SK-N-SH (cell line): ENCODE measurements around the gene SHANK1. TPM values are rescaled to one million over a fixed set of nuclear protein-coding genes. Genes with fewer than 3 reads are reported as not detected.

Experiments used
- CTCF ChIA-PET: fragments of 300-600, 350-600 bp; formaldehyde crosslinking; extraction: SDS; loops from one replicate; lab custom pipeline; 2021; lab: Yijun Ruan, JAX
- POLR2A ChIA-PET: fragments of 350-600 bp; sonication (Branson Sonifier 250); formaldehyde crosslinking; extraction: SDS; loops from one replicate; lab custom pipeline; 2020; ENCODE audit warnings: antibody characterized with exemption, inconsistent platforms; lab: Yijun Ruan, JAX
- DNase-seq: peaks from one replicate; pipeline ENCODE4 v3.0.0; 2012
- H2AFZ ChIP-seq: fragments of 200-600 bp; sonication (generic); 2 replicates; pipeline ENCODE4 v1.8.1; 2016; ENCODE audit warnings: antibody characterized with exemption, mild to moderate bottlenecking, low read depth
- H3F3A ChIP-seq: fragments of 200-600 bp; sonication (generic); replicated peaks from 2 replicates; pipeline ENCODE3; 2016; ENCODE audit warnings: antibody characterized with exemption, mild to moderate bottlenecking; ENCODE audit not compliant: insufficient read depth
- H3K27ac ChIP-seq, 2 experiments: fragments of 200-500 bp in 1 of 2; fragments of 200-600 bp in 1 of 2; sonication (Bioruptor generic) in 1 of 2; sonication (generic), shearing (Covaris generic) in 1 of 2; 2 replicates each; pipeline versions ENCODE4 v1.5.1 to v1.6.1; 2014 to 2016; ENCODE audit warnings: low read depth in 2 of 2, inconsistent platforms in 1 of 2, low read length in 1 of 2, mild to moderate bottlenecking in 1 of 2, mixed read lengths in 1 of 2
- H3K27me3 ChIP-seq: fragments of 200-600 bp; sonication (generic), shearing (Covaris generic); 2 replicates; pipeline ENCODE4 v1.6.1; 2016; ENCODE audit warnings: mixed run types; ENCODE audit not compliant: insufficient read depth
- H3K36me3 ChIP-seq, 2 experiments: fragments of 200-500 bp in 1 of 2; fragments of 200-600 bp in 1 of 2; sonication (Bioruptor generic) in 1 of 2; sonication (generic) in 1 of 2; replicated peaks in 1 of 2; 2 replicates each; pipeline versions ENCODE3 to v1.5.1; 2014 to 2016; ENCODE audit warnings: low read length in 1 of 2, mild to moderate bottlenecking in 1 of 2; ENCODE audit not compliant: insufficient read depth in 2 of 2, control insufficient read depth in 1 of 2
- H3K4me1 ChIP-seq, 2 experiments: fragments of 200-500 bp in 1 of 2; fragments of 200-600 bp in 1 of 2; sonication (Bioruptor generic) in 1 of 2; sonication (generic), shearing (Covaris generic) in 1 of 2; 2 replicates each; pipeline versions ENCODE4 v1.5.1 to v1.6.1; 2014 to 2016; ENCODE audit warnings: low read depth in 1 of 2, low read length in 1 of 2, mixed run types in 1 of 2; ENCODE audit not compliant: insufficient read depth in 2 of 2, control insufficient read depth in 1 of 2
- H3K4me2 ChIP-seq: fragments of 200-600 bp; sonication (generic), shearing (Covaris generic); 2 replicates; pipeline ENCODE4 v1.6.1; 2017; ENCODE audit warnings: mixed run types
- H3K4me3 ChIP-seq, 2 experiments: fragments of 200-500 bp in 1 of 2; fragments of 200-600 bp in 1 of 2; sonication (Bioruptor generic) in 1 of 2; sonication (generic), shearing (Covaris generic) in 1 of 2; 2 replicates each; pipeline versions ENCODE4 v1.5.1 to v1.8.1; 2014 to 2016; ENCODE audit warnings: low read depth in 2 of 2, inconsistent platforms in 1 of 2, low read length in 1 of 2, mild to moderate bottlenecking in 1 of 2, mixed read lengths in 1 of 2, moderate library complexity in 1 of 2
- H3K79me2 ChIP-seq: fragments of 200-600 bp; sonication (generic); 2 replicates; pipeline ENCODE4 v1.8.1; 2017; ENCODE audit warnings: mild to moderate bottlenecking; ENCODE audit not compliant: insufficient read depth
- H3K9ac ChIP-seq: fragments of 200-600 bp; sonication (generic); 2 replicates; pipeline ENCODE4 v1.6.1; 2017; ENCODE audit warnings: mixed run types
- H3K9me2 ChIP-seq: fragments of 200-600 bp; sonication (generic); 2 replicates; pipeline ENCODE4 v1.6.1; 2017; ENCODE audit warnings: mixed run types
- H3K9me3 ChIP-seq: fragments of 200-600 bp; sonication (generic); 2 replicates; pipeline ENCODE4 v1.6.1; 2017; ENCODE audit warnings: mixed run types, mild to moderate bottlenecking, moderate library complexity
- H4K20me1 ChIP-seq: fragments of 200-600 bp; sonication (generic); 2 replicates; pipeline ENCODE4 v1.6.1; 2017; ENCODE audit warnings: mild to moderate bottlenecking, mixed run types; ENCODE audit not compliant: insufficient read depth
- CHD2 ChIP-seq: fragments of 150-350 bp; IDR thresholded peaks from 2 replicates; pipeline ENCODE4 v1.6.1; 2018; ENCODE audit warnings: low read length; ENCODE audit not compliant: partially characterized antibody
- CTCF ChIP-seq: fragments of 200-600 bp; sonication (generic); IDR thresholded peaks from 2 replicates; pipeline ENCODE4 v1.6.1; 2017; ENCODE audit warnings: antibody characterized with exemption, mild to moderate bottlenecking, moderate library complexity
- ELF1 ChIP-seq: IDR thresholded peaks from 2 replicates; pipeline ENCODE4 v1.4.0; 2012
- EP300 ChIP-seq, 2 experiments: IDR thresholded peaks; 2 replicates each; pipeline versions ENCODE4 v1.4.0 to v1.6.1; 2012; ENCODE audit warnings: borderline replicate concordance in 1 of 2, low read depth in 1 of 2, low read length in 1 of 2
- FOSL2 ChIP-seq: IDR thresholded peaks from 2 replicates; pipeline ENCODE4 v1.4.0; 2012; ENCODE audit warnings: low read depth, mild to moderate bottlenecking, moderate library complexity, borderline replicate concordance
- FOXJ3 ChIP-seq: sonication (generic); formaldehyde crosslinking; IDR thresholded peaks from 2 replicates; pipeline ENCODE4 v1.5.1; 2020; ENCODE audit warnings: mild to moderate bottlenecking, missing genetic modification reagents
- FOXM1 ChIP-seq: IDR thresholded peaks from 2 replicates; pipeline ENCODE4 v1.4.0; 2012; ENCODE audit warnings: low read depth, mild to moderate bottlenecking
- GABPA ChIP-seq: IDR thresholded peaks from 2 replicates; pipeline ENCODE4 v1.4.0; 2012; ENCODE audit warnings: low read depth, mild to moderate bottlenecking
- MEF2A ChIP-seq: IDR thresholded peaks from 2 replicates; pipeline ENCODE4 v1.4.0; 2012; ENCODE audit warnings: low read depth, borderline replicate concordance
- MXI1 ChIP-seq: IDR thresholded peaks from 2 replicates; pipeline ENCODE4 v1.6.1; 2012; ENCODE audit warnings: mild to moderate bottlenecking, low read depth, low read length, improper control_type of control experiment
- NFIC ChIP-seq: IDR thresholded peaks from 2 replicates; pipeline ENCODE4 v1.4.0; 2012; ENCODE audit warnings: borderline replicate concordance
- NRF1 ChIP-seq: IDR thresholded peaks from 2 replicates; pipeline ENCODE4 v1.6.1; 2012; ENCODE audit warnings: low read depth, mild to moderate bottlenecking, low read length
- RAD21 ChIP-seq: IDR thresholded peaks from 2 replicates; pipeline ENCODE4 v1.6.1; 2012; ENCODE audit warnings: mild to moderate bottlenecking, low read length
- RCOR1 ChIP-seq: fragments of 150-350 bp; IDR thresholded peaks from 2 replicates; pipeline ENCODE4 v1.6.1; 2017; ENCODE audit warnings: antibody characterized with exemption, low read length
- RFX5 ChIP-seq: IDR thresholded peaks from 2 replicates; pipeline ENCODE4 v1.6.1; 2012; ENCODE audit warnings: mild to moderate bottlenecking, improper control_type of control experiment, low read length
- RXRA ChIP-seq: IDR thresholded peaks from 2 replicates; pipeline ENCODE4 v1.4.0; 2012; ENCODE audit warnings: low read depth, mild to moderate bottlenecking, borderline replicate concordance
- SMC3 ChIP-seq: IDR thresholded peaks from 2 replicates; pipeline ENCODE4 v1.6.1; 2012; ENCODE audit warnings: low read depth, low read length, improper control_type of control experiment
- TAF1 ChIP-seq: IDR thresholded peaks from 2 replicates; pipeline ENCODE4 v1.6.1; 2012; ENCODE audit warnings: low read depth, mild to moderate bottlenecking, low read length, moderate library complexity, borderline replicate concordance
- WGBS: methylation state at CpG from one replicate; pipeline ENCODE4 v1.1.6; 2017; ENCODE audit warnings: low lambda C conversion rate; 5-methylcytosine and 5-hydroxymethylcytosine counted together
- polyA plus RNA-seq, 3 experiments: library from polyadenylated mRNA; depleted of rRNA; stranded (reverse); fragments of >200 nt; gene quantifications; 2 replicates each; pipeline ENCODE4 v1.2.3, GENCODE V29; 2012
- TF ChIP-seq, protein P1 (sequence below): IDR thresholded peaks from 2 replicates; pipeline ENCODE4 v1.4.0; 2012; ENCODE audit warnings: low read depth
- TF ChIP-seq, protein P2 (sequence below): fragments of 150-350 bp; IDR thresholded peaks from 2 replicates; pipeline ENCODE4 v1.6.1; 2016; ENCODE audit warnings: mild to moderate bottlenecking, low read depth, low read length

SHANK1 gene
- polyA plus RNA-seq, 1 of the 3 experiments (the other 2 are of a cell fraction) = 0.28 TPM

DNA sequence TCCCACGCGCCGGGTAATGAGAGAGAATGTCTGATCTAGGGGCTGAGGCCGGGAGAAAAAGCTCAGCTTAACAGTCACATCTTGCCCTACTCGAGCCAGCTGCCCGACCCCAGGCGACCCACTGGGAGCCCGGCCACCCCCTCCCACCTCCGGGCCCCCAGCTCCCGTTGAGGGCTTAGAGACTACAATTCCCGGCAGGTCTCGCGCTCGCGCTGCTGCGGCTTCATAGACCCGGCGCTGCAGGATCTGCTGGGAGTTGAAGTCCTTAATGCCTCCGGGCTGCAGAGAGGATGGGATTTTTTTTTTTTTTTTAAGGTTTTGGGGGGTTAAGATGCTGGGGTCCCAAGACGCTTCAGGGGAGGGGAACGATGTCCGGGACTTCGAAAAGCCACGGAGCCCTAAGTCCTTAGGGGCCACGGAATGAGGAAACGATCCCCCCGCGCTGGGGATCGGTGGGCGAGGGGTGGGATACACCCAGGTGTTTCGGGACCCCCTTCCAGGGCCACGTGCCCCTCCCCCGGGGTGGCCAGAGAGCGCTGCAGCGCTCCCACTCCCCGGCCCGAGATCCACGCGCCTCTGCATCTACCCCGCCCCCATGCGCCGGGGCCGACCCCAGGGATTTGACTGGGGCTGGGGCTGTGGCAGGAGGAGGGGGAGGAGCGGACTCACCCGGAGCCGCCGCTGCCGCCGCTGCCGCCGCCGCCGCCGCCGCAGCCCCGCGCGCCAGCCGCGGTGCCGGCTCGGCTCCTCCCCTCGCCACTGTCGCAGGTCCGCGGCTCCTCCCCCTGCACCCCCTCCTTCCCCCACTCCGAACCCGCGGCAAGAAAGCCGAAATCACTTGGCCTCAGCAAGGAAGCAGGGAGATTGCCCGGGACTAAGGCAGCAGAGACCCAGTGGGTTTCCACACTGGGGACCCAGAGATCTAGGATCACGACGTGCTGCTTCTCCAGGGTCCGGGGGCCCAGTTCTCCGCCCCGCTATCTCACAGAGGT, 80.2 kb downstream of the SHANK1 start, which contains the start of gene SYT3:
Gene SYT3 (minus strand): TSS at position 761 of the 992 bp plus-strand sequence. CDS start 2,470 bp downstream, outside the sequence.
- peak within 1 kb of the TSS in 1 of 2 experiments; percentile 47; a peak in 1 of 4 replicates for H3K27ac ChIP-seq
- H3K9me2 ChIP-seq = no peaks in the 10 kb centered on the region
- H3K79me2 ChIP-seq = no peaks in the 10 kb centered on the region
- peak within 1 kb of the TSS; percentile 96 for H2AFZ ChIP-seq
- CTCF ChIA-PET = interaction anchor here (0.9 kb wide), 1 partner anchor 102 kb away, joined by 3 read pairs; no protein-coding TSS in a partner anchor
- peak within 1 kb of the TSS; percentile 52 for H3K9ac ChIP-seq
- H3K4me2 ChIP-seq = peak within 1 kb of the TSS; percentile 96
- no peaks in the 10 kb centered on the region for H3K36me3 ChIP-seq
- POLR2A ChIA-PET = interaction anchor here (0.6 kb wide), 1 partner anchor 103 kb away, joined by 3 read pairs; no protein-coding TSS in a partner anchor
- no peaks in the 10 kb centered on the region for H3K9me3 ChIP-seq
- peak; percentile 95 for DNase-seq
- peak within 1 kb of the TSS; percentile 65 to 83 for H3K4me3 ChIP-seq
- H3F3A ChIP-seq = no peaks in the 10 kb centered on the region
- WGBS = 3% methylated on average over 27 of the region's 76 CpGs
- H3K27me3 ChIP-seq = peaks cover 12% of the 10 kb centered on the region; the same call in 1 of the 2 replicates
- H3K4me1 ChIP-seq = peaks cover 0 to 8% of the 10 kb centered on the region in 2 experiments; a peak in 1 of 4 replicates
- TF ChIP-seq FOSL2 = no peak
- TF ChIP-seq FOXM1 = no peak
- TF ChIP-seq RCOR1 = no peak
- TF ChIP-seq RFX5 = no peak
- TF ChIP-seq NFIC = no peak
- no peak for TF ChIP-seq CTCF
- no peak for TF ChIP-seq SMC3
- peak; percentile 7; the same call in 1 of the 2 replicates for TF ChIP-seq MXI1
- TF ChIP-seq FOXJ3 (CRISPR knock-in tag) = no peak
- TF ChIP-seq ELF1 = no peak
- no peak for TF ChIP-seq GABPA
- TF ChIP-seq, protein P1, sequence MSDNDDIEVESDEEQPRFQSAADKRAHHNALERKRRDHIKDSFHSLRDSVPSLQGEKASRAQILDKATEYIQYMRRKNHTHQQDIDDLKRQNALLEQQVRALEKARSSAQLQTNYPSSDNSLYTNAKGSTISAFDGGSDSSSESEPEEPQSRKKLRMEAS = no peak
- TF ChIP-seq NRF1 = no peak
- TF ChIP-seq EP300 (IDR thresholded peaks at IDR 0.05; ENCODE audit: borderline replicate concordance in 1 of 2, low read depth in 1 of 2, low read length in 1 of 2) = 0 out of 4 replicates have a peak, but pooled peaks of 1 of the 2 experiments have one; percentile 1
- TF ChIP-seq, protein P2, sequence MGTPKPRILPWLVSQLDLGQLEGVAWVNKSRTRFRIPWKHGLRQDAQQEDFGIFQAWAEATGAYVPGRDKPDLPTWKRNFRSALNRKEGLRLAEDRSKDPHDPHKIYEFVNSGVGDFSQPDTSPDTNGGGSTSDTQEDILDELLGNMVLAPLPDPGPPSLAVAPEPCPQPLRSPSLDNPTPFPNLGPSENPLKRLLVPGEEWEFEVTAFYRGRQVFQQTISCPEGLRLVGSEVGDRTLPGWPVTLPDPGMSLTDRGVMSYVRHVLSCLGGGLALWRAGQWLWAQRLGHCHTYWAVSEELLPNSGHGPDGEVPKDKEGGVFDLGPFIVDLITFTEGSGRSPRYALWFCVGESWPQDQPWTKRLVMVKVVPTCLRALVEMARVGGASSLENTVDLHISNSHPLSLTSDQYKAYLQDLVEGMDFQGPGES = no peak
- TF ChIP-seq TAF1 = no peak
- TF ChIP-seq RXRA = no peak
- TF ChIP-seq CHD2 = peak; percentile 61
- no peak for TF ChIP-seq RAD21
- TF ChIP-seq MEF2A = no peak
- no peaks in the 10 kb centered on the region for H4K20me1 ChIP-seq
